CD4-positive, alpha-beta T cell treated with Interleukin-17A for 1 hour (primary cell): ENCODE results near the gene EFHC1.

Source experiments
- DNase-seq: peaks from one replicate; pipeline ENCODE4 v3.0.0-alpha.2; 2020

The EFHC1 gene

GRCh38 chr6:52560462-52560861 lies 140.3 kb downstream of the EFHC1 start:
- DNase-seq = no peak

GRCh38 chr6:52562911-52563310 lies 142.8 kb downstream of the EFHC1 start:
- no peak for DNase-seq

- DNase-seq = no peak
These were observed 144.7 kb downstream of the EFHC1 start for GRCh38 chr6:52564856-52565255.

- no peak for DNase-seq
These were observed 146.1 kb downstream of the EFHC1 start for GRCh38 chr6:52566201-52566600.

GRCh38 chr6:52566853-52567279 lies 146.7 kb downstream of the EFHC1 start:
- DNase-seq = no peak

GRCh38 chr6:52568320-52568719 lies 148.2 kb downstream of the EFHC1 start:
- no peak for DNase-seq

- DNase-seq = no peak
These were observed 150.2 kb downstream of the EFHC1 start for GRCh38 chr6:52570291-52570700.

- no peak for DNase-seq
These were observed 151.1 kb downstream of the EFHC1 start for GRCh38 chr6:52571099-52571755.

GRCh38 chr6:52572536-52572935 lies 152.4 kb downstream of the EFHC1 start:
- no peak for DNase-seq

- DNase-seq = no peak
These were observed 153.2 kb downstream of the EFHC1 start for GRCh38 chr6:52573295-52573694.
